NCI-H345 treated with DMSO at 0.1 percent for 48 hours (cell line): ENCODE data around the gene TM9SF4.
"Not testable (repeated sequence)": the region's sequence is repeated elsewhere in the genome, so short reads cannot be mapped to it uniquely, and the experiment has no call there.

ENCODE experiments used
- DNase-seq: peaks from one replicate; lab custom pipeline; 2025; ENCODE audit not compliant: unreplicated experiment; lab: John Stamatoyannopoulos, UW

The TM9SF4 gene

DNA sequence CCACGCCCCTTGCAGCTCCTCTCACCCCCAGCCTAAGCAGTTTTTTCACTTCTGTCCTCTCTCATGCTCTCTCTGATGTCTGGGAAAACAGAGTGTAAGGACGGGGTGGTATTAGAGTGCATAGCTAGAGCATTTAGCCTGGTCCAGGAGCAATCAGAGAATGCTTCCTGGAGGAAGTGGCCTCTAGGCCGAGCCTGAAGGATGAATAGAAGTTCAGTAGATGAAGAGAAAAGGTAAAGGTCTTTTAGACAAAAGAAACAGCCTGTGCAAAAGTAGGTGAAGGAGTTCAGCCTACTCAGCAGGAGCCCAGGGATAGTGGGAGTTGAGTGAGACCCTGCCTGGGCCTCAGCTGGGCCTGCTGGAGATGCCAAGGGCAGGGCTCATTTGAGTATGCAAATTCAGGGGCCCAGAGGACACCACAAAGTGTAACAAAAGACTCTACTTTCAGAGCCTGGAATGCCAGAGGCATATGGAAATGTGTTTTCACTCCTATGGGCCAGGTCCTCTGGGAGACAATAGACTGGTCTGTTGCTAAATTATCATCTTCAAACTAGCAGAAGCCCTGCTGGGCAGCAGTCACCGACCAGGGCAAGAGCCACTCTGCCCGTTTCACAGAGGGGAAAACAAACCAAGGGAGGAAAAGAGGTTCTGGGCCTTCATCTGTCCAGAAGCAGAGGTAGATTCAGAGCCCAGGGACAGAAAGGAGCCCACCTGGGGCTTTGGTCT, 19.7 kb upstream of the TM9SF4 start:
- DNase-seq: no peak

DNA sequence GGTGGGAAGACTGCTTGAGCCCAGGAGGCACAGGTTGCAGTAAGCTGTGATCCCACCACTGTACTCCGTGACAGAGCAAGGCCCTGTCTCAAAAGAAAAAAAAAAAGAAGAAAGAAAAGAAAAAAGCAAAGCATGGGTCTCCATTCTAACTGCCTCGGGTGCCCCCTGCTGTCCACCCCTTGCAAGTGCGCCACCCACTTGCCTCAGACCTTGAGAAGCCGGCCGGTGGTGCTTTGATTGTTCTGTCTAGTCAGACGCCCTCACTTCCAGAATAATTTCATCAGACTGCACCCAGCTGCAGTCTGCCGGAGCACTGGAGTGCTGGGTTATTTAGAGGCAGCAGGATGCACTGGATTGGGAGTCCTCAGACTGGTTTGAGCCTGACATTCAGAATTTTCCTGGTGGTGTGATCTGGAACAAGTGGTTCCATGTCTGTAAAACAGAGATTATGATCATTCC, 17.6 kb upstream of the TM9SF4 start:
- peak; percentile 71 for DNase-seq

DNA sequence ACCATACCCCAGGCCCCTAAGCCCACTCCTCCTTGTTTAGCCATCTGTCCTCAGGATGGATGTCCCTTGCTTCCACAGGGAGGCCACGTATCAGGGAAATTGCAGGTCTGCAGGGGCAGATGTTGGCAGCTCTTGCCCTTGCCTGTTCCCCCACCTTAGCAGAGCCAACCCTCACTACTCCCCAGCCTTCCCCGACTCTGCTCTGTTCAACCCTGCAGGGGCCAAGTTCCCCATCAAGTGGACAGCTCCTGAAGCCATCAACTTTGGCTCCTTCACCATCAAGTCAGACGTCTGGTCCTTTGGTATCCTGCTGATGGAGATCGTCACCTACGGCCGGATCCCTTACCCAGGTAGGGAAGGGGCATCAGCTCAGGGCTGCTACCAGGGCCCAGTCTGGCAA, 10.7 kb upstream of the TM9SF4 start:
- no peak for DNase-seq

DNA sequence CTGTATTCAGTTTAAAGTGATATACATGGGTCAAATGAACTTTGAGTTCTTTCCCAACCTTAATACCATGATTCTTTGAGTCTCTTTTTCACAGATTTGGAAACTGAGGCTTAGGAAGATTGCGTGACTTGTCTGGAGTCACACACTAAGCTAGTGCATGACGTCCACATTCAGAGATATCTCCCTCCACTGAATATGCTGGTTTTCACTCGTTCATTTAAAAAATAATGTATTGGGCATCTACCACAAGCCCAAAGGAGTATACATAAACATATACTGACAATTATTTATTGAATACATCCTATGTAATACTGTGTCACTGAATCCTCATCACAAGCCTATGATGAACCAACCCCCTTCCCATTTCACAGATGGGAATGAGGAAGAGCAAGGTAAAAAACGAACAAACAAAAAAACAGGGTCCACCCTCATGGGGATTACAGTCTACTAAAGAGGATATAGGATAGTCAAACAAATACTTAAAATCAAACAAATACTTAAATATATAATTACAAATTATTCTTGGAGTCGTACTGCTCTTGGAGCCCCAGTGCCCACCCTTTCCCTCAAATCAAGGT, 611 bp upstream of the TM9SF4 start:
- no peak for DNase-seq

DNA sequence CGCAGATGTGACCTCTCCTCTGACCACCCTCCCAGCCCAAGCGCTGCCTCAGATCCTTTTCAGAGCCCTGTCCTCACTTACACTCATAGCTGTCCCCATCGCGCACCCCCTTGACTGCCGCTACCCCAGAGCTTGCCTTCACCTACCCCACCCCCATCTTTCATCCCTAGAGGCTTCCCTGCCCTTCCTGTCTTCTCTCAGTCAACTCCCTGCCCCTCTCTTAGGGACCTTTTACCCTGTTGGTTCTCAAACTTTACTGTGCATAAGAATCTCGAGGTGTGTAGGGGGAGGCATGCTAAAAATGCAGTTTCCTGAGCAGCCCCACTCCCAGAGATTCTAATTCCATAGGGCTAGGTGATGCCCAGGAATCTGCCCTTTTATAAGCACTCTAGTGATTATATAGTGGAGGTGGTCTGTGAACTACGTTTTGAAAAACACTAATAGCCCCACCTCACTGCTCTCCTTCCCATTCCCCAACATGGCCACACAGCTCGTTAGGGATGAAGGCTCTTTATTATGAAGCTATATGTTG, 725 bp downstream of the TM9SF4 start:
- no peak for DNase-seq

DNA sequence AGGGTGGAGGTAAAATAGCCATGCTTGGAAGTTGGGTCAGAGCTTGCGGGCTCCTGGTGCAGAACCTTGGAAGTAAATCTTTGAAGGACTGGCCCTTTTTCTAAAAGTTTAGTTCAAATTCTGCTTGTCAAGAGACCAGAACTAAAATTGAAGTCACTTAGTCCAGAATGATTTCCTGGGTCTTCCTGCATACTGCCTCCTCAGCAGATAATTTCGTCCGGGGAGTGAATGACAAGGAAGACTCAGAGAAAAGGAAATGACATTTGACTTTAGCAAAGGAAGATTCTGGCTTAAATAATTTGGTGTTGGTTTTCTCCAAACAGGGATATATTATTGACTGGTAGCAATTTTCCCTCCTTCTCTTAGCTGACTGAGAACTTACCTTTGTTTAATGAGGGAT, 1.2 kb downstream of the TM9SF4 start:
- no peak for DNase-seq

DNA sequence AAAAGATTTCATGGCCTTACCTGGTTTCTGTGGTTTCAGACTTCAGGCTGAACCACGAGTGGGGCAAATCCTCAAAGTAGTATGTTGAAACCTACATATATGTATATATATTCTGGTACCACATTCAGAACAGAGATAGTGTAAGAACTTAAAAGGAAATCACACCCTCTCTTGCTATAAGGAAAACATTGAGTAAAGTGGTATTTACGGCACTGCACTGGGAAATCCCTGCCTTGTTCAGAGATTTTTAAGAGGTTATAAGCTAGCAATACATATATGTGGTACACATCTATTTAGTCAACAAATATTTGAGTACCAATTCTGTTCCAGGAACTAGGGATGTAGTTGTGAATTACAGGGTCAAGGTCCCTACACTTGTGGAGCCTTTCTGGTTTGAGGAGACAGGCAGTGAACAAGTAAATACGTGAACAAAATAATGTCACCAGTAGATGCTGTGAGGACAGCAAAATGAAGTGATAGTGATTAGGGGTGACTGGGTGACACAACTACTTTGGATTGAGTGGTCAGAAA, 1.7 kb downstream of the TM9SF4 start:
- DNase-seq: no peak

DNA sequence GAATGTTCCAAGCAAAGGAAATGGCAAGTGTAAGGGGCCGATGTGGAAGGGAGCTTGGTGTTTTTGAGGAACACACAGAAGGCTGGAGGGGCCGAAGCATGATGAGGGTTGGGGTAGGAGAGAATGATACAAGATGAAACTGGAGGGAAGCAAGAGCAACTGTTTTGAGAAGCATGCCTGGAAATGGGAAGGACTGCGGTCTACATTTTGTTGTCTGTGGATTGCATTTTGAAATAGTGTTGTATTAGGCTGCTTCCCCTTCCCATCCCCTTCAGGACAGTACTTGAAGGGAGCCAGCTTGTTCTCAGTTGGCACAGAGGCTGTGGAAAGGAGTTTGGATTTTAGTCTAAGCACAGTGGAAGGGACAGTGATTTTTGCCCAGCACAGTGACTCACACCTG, 2.2 kb downstream of the TM9SF4 start:
- no peak for DNase-seq

DNA sequence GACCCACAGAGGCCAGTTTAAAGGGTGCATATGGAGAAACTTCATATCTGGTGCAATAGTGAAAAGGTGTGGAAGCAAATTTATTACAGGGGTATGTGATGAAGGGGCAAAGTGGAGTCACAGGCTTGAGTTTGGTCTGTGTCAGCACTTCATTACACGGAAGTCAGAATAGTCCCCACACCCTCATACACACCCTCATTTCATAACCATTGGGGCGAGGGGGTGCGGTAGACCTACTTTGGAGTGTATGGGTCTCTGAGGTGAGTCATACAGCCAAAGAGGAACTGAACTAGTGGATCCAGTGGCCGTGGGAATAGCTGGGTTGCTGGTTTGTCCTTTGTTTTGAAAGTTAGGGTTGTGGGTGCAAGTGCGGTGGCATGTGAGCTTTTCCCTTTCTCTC, 3.3 kb downstream of the TM9SF4 start:
- DNase-seq: no peak

DNA sequence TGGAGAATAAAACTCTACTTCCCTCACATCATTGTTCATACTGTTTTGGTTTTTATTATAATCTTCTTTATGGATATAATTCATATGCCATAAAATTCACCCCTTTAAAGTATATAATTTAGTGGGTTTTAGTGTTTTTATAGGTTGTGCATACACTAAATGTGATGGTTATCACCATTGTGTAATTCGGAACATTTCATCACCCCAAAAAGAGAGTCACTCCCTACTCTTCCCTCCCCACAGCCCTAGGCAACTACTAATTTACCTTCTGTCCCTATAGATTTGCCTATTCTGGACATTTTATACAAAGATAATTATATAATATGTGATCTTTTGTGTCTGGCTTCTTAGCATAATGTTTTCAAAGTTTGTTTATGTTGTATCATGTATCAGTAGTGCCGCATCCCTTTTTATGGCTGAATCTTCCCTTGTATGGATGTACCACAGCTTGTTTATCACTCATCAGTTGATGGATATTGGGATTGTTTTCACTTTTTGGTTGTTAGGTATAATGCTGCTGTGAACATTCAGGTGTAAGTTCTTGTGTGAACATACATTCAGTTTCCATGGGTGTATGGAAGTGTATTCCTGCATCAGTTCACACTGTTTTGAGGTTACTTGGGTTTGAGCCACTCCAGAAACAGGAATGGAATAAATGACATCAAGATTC, 4.2 kb downstream of the TM9SF4 start:
- DNase-seq: no peak

DNA sequence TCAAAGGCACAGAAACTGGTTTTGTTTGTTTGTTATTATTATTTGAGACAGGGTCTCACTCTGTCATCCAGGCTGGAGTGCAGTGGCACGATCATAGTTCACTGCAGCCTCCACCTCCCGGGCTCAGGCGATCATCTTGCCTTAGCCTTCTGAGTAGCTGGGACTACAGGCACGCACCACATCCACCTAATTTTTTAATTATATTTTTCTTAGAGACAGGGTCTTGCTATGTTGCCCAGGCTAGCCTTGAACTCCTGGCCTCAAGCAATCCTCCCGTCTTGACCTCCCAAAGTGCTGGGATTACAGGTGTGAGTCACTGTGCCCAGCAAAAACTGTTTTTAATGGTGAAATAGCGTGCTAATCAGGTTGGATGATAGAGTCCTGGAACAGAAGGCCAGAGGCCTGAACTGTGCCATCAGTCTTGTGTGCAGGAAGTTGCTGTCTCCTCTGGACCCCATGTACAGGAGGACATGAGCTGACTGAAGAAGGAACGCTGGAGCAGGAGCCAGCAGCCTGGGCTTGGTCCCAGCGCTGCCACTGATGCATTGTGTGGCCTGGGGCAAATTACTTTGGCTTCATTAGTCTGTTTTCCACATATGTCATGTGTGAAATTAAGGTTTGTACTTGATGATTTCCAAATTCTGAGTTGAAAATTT, 4.9 kb downstream of the TM9SF4 start:
- DNase-seq: no peak

DNA sequence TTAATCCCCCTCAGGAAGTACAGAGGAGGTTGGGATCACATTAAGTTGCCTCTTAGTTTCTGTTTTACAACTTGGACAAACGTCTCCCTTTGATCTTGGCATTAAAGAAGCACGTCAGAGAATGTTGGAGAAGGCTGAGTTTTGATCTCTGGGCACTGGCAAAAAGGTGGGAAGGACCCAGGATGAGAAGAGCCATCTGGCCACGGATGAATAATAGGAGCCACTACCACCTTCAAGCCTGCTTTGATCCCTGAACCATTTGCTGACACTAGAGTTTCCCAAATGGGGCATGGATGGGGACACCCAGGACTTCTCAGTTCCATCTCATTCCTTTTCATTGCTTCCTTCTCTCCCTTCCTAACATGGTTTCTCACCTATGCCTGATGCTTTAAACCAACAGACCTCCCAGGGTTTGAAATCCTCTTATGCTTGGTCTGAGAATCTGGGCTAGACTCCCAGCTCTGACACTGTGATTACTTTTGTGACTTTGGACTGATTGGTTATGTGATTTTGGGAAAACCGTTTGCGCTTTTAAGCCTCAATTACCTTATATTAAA, 5.8 kb downstream of the TM9SF4 start:
- no peak for DNase-seq

DNA sequence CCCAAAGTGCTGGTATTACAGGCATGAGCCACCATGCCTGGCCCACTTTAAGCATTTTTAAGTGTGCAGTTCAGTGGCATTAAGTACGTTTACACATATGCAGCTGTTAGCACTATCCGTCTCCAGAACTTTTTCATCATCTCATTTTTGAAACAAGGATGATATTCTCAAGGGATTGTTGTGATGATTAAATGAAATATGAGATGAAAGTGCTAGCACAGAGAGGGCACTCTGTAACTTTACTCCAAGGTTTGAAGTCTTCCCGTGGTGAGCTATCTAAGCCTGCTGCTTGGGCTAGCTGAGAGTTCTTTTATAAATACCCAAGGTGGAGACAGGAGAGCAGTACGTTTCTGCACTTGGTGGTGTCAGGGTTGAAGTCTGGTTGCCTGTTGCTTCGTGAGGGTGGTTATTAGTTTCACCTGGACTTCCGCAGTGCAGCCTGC, 6.6 kb downstream of the TM9SF4 start:
- DNase-seq: no peak

DNA sequence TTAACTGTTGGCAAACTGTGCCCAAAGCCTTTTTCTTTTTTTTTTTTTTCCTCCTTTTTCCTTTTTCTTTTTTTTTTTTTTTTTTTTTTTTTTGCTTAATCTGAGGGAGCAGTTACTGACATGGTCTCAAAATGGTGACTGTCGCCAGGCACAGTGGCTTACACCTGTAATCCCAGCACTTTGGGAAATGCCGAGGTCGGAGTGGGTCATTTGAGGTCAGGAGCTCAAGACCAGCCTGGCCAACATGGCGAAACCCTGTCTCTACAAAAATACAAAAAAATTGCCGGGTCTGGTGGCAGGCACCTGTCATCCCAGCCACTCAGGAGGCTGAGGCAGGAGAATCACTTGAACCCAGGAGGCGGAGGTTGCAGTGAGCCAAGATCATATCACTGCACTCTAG, 7.3 kb downstream of the TM9SF4 start:
- not testable (repeated sequence) for DNase-seq

DNA sequence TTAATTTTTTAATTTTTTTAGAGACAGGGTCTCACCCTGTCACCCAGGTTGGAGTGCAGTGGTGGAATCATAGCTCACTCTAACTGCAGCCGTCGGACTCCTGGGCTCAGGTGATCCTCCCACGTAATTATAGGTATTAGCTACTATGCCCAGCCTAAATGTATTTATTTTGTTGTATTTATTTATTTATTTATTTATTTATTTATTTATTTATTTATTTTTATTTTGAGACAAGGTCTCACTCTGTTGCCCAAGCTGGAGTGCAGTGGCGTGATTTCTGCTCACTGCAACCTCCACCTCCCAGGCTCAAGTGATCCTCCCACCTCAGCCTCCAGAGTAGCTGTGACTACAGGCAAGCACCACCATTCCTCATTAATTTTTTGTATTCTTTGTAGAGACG, 8.9 kb downstream of the TM9SF4 start:
- not testable (repeated sequence) for DNase-seq

DNA sequence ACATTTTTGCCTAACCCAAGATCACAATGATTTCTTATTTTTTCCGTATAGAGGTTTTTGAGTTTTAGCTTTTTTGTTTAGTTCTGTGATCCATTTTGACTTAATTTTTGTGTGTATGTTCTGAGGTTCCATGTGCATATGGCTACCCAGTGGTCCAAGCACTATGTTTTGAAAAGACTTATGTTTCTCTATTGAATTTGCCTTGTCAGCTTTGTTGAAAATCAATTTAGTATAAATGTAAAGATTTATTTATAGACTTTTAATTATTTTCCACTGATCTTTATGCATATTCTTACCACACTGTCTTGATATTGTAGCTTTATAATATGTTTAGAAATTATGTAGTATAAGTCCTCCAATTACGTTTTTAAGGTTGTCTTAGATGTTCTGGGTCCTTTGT, 10.2 kb downstream of the TM9SF4 start:
- no peak for DNase-seq

DNA sequence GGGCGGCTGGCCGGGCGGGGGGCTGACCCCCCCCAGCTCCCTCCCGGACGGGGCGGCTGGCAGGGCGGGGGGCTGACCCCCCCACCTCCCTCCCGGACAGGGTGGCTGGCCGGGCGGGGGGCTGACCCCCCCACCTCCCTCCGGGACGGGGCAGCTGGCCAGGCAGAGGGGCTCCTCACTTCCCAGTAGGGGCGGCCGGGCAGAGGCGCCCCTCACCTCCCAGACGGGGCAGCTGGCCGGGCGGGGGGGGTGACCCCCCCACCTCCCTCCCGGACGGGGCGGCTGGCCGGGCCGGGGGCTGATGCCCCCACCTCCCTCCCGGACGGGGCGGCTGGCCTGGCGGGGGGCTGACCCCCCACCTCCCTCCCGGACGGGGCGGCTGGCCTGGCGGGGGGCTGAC, 12.4 kb downstream of the TM9SF4 start:
- DNase-seq: not testable (repeated sequence)

DNA sequence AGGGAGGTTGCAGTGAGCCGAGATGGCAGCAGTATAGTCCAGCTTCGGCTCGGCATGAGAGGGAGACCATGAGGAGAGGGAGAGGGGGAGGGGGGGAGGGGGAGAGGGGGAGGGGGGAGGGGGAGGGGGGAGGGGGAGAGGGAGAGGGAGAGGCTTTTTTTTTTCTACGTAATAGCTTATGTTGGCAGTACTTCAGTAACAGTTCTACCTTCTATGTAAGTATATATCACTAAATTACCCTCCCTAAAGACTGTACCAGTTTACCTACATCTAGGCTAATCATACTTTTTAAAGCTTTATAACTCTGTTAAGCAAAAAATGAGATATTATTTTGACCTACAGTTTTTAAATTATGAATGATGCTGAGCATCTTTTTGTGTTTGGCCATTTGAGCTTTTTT, 13.6 kb downstream of the TM9SF4 start:
- no peak for DNase-seq

DNA sequence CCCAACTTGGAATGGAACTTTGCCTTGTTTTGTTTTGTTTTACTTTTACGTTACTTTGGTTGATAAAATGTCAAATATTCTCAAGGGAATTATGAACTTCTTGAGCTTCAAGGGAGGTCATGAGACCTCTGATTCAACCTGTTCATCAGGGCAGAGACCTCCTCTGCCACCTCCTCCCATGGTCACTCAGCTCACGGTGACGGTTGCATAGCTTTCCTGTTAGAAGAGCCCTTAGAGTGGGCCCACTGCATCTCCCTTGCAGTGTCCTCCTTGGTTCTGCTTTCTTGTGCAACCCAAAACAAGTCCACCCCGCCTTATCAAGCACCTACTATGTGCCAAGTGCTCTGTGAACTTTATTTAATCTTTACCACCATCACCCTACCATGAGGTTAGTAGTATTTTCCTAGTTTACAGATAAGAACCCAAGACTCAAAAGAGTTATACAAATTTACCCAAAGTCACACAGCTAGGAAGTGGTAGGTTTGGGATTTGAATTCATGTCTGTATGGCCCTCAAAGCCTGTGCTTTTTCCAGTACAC, 15.5 kb downstream of the TM9SF4 start:
- no peak for DNase-seq

DNA sequence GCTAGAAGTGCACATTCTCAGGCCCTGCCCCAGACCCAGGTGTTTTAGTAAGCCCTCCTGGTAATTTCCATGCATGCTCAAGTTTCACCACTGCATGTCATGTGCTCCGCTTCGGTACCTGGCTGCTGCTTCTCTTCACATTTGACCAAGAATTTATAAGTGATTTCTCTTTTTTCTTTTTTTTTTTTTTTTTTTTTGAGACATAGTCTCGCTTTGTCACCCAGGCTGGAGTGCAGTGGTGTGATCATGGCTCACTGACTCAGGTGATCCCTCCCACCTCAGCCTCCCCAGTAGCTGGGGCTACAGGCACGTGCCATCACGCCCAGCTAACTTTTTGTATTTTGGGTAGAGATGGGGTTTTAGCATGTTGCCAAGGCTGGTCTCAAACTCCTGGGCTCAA, 16.0 kb downstream of the TM9SF4 start:
- DNase-seq: no peak

DNA sequence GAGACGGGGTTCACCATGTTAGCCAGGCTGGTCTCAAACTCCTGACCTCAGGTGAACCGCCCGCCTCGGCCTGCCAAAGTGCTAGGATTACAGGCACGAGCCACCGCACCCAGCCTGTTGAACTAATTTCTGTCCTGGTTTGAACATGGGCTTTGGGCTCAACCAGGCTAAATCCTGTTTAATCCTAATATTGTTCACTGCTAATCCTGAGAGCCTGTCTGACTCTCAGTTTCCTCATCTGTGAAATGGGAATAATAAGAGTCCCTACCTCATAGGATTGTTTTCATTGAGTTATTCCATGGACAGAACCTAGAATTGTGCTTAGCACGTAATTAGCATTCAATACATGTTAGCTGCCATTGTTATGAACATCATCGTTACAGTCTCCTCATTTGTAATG, 17.4 kb downstream of the TM9SF4 start:
- DNase-seq: no peak
